GM21381 (cell line): ENCODE results near the gene BCL11B.

Experiments
- ATAC-seq: cut with Tn5 transposase; IDR thresholded peaks from one replicate; pipeline ENCODE4 v1.9.1; 2021; ENCODE audit warnings: mild to moderate bottlenecking, moderate library complexity; ENCODE audit not compliant: unreplicated experiment

The BCL11B gene

GRCh38 chr14:99123208-99123870 is 148.7 kb downstream of the BCL11B start:
- no peak for ATAC-seq

GRCh38 chr14:99122521-99123125 is 149.4 kb downstream of the BCL11B start:
- ATAC-seq, result no peak

- no peak for ATAC-seq
Observed at GRCh38 chr14:99121319-99121875, 150.6 kb downstream of the BCL11B start.

- ATAC-seq, result no peak
Observed at GRCh38 chr14:99120526-99121318, 151.3 kb downstream of the BCL11B start.

GRCh38 chr14:99119554-99120525 is 152.2 kb downstream of the BCL11B start:
- no peak for ATAC-seq
